KBM-7 (cell line): Measurements from ENCODE around the gene RASL11B.

ENCODE experiments used
- DNase-seq: peaks from one replicate; pipeline ENCODE4 v3.0.0-alpha.2; 2015
- in situ Hi-C: fragments of 300-500 bp; cut with MboI; formaldehyde crosslinking; loops from 2 replicates; pipeline ENCODE4 v1.14.3; 2020; ENCODE audit warnings: low sequenced_read_pairs, low pct_unique_long_range_greater_than_20kb, mixed read lengths

RASL11B gene

DNA sequence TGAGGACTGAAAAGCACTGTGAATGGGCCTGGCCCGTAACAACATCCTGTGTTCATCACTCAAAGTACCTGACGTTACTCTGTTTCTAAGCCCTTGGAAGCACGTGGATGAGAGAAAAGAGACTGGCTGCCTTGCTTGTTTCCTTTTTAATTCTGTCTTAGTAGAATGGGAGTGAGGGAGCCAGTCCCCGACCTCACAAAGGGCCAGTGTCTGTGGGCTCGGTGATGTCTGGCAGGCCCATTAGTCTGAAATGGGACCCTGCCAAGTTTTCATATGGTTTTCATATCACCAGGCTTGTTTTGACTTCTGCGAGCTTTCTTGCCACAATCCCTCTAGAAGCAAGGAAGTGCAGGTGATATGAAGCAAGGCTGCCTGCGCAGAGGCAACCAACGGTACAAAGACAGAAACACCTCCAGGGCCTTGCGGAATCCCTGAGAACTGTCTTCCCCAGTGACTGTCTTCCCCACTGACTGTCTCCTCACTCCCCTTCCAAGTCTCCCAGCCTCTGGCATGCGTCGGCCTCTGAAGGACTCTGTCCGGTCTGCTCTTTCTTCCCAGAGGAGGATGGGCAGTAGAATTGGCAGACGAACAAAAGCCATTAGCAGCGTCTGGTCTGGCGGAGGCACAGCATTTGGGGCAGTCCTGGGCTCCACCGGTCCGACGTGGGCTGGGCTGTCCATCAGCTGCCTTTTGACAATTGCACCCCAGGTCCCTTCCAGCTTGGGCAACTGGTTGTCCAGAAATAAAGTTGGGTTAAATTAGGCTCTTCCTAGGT is 20.2 kb upstream of the RASL11B start:
- DNase-seq = no peak
- in situ Hi-C loops = no loop called here

- in situ Hi-C loops = no loop called here
- DNase-seq = no peak
Measured at GRCh38 chr4:52842792-52843191, 19.3 kb upstream of the RASL11B start.

DNA sequence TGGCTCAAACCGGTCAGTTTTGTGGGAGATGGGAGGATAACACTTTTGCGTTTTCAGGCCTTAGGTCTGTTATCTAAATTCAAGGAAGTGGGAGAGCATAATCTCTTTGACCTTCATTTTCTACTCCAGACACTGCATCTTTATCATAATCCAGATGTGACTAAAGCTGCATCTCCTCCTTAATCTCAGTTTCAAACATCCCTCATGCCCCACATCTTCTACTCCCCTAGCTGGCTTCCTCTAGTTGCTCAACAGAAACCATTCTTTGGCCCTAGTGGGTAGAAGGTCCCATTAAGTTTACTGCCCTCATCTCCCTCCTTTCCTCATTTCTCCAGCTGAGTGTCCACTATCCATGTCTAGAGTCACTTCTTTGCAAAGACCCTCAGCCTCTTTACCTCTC is 18.8 kb upstream of the RASL11B start:
- DNase-seq = no peak
- in situ Hi-C loops = no loop called here

GRCh38 chr4:52843958-52844357 is 18.2 kb upstream of the RASL11B start:
- DNase-seq = peak; percentile 25
- in situ Hi-C loops = no loop called here

- DNase-seq = no peak
- in situ Hi-C loops = no loop called here
Measured at GRCh38 chr4:52844596-52844995, 17.5 kb upstream of the RASL11B start.

- DNase-seq = no peak
- in situ Hi-C loops = no loop called here
Measured at GRCh38 chr4:52846502-52846901, 15.6 kb upstream of the RASL11B start.

GRCh38 chr4:52848254-52848653 is 13.9 kb upstream of the RASL11B start:
- in situ Hi-C loops = no loop called here
- no peak for DNase-seq

DNA sequence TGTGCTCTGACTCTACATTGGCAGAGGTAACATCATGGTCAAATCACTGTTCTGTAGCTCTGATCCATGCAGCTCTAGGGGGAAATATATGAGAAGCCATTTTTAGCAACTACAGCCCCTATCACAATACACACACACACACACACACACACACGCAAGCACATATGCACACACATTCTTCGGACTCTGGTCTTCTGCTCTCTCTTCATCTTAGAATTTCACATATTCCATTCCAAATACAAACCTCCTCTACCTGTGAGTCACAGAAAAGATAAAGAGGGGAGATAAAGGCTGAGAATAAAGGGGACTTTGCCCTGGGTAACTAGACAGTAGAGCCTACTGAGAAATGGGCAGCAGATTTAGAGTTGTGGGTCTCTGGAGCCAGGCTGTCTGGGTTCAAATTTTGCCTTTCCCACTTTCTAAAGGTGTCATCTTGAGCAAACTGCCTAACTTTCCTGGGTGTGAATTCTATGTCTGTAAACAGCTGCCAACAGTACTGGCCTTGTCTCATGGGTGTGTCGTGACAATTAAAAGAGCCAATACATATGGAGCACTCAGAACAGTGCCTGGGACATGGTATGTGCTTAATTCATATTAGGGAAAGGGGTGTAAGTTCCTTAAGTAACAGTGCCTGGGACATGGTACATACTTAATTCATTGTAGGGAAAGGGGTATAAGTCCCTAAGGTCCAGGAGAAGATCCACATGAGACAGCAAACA is 11.6 kb upstream of the RASL11B start:
- DNase-seq = no peak
- in situ Hi-C loops = no loop called here

- no peak for DNase-seq
- in situ Hi-C loops = no loop called here
Measured at GRCh38 chr4:52852041-52852440, 10.1 kb upstream of the RASL11B start.

DNA sequence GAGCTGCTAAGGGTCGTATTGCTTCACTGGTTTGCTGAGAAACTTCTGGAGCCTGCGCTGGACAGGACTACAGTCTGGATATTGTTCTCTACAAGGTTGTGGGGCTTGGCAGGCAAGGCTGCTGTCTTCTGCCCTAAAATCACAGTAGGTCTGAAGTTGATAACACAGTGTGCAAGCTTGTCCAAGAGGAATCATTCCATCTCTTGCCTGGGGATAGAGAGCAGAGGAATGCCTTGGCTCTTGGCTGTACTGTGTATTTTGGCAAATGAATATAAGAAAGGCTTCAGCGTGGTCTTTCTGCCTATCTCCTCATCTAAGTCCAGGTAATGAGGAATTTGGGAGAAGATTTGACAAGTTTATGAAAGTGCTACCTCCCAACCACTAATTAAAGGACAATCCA is 9.4 kb upstream of the RASL11B start:
- no peak for DNase-seq
- in situ Hi-C loops = no loop called here

DNA sequence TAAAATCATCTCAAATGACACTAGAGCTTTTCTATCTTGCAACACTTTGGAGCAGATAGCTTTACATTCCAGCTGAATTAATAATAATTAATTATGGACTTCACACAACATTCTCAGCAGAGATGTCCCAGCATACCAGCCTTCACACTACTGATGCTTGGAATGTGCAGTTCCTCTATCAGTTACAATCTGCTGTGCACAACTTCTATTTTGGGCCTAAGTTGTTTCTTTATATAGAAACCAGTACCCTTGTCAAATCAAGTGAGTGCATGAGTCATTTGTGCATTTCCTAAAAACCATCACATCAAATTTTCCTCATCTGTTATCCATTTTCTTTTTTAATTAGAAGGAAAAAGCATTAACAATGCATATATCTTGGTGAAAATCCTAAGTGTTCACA is 8.8 kb upstream of the RASL11B start:
- in situ Hi-C loops = no loop called here
- DNase-seq = peak; percentile 19

DNA sequence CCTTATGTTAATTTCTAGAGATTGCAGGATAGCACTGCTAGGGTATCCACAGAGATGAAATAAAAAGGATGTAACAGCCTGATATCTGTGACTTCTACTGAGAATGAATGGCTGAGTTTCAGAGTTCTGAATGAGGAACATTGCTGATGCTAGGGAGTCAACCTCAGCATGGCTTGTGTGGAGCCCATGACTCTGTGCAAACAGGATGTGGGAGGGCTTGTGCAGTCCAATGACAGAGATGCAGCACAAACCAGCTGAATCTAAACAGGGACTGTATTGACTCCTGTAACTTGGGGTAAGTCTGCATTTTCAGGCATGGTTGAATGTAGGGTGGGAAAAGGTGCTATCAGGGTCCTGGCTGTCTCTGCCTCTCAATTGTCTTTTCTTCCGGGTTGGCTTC is 5.3 kb upstream of the RASL11B start:
- in situ Hi-C loops = no loop called here

DNA sequence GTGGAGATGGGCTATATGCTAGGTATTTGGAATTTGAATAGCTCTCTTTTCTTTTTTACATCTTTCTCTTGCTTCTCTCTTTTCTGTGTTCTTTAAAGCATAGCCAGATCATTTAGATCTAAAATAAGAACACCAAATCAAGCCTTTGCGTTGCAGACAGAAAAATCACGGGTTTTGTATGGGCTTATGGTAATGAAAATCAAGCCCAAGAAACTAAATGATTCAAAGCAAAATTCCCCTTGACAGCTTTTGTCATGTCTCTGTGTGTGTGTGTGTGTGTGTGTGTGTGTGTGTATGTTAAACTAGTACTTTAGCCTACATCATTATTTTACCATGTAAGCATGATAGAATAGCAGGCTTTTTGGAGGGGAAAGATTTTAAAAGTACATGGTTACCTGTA is 1.8 kb upstream of the RASL11B start:
- in situ Hi-C loops = no loop called here
- DNase-seq = no peak

More for the DNA sequence above, 5.3 kb upstream of the RASL11B start:
- peak; percentile 24 for DNase-seq

DNA sequence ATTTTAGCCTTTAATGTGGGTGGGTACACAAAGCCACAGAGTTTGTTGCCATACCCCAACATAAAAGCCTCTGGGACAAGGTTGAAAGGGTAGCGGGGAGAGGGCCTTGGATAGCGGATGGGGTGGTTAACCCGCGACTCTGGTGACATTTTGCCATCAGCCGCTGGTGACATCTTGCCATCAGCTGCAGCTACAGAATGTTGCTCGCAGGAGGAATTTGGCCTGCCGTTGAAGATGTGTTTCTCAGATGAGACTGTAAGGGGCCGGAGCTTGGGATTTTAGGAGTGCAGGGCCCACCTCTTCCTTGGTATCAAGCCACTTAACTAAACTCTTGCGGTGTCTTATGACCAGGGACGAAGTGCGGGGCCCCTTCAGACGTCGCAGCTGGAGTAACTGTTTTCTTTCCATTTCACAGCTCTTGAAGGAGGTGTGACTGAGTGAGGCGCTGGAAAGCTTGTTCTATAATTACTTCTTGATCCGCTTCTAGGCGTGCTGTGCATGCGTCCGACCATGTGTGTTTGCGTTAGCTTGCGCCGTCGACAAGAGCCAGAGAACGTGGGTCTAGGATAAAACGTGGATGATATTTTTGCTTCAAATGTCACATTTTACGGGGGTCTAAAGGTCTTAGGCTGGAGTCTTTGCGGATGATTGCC is 820 bp upstream of the RASL11B start:
- no peak for DNase-seq
- in situ Hi-C loops = no loop called here

DNA sequence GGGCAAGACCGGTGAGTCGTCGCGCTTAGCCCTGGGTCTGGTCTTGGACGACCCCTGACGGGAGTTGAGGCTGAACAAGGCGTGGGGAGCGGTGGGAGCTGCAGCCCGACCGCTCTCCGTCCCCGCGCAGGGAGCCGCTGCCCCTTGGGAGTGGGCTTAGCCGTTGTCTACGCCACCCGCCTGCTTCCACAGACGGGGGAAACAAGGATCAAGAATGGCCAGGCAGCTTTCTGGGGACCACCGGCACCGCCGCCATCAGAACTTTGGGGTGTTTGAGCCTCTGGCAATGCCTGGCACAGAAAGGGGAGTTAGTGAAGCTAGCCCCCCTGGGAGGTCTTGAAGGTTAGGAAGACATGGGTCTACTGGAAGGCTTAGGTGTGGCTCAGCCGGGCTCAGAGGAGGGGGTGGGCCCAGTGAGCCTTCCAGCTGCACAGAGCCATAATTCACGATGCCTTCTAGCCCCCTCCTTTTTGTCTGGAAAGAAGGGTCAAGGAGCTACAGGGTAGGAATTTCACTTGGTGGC is 583 bp downstream of the RASL11B start:
- in situ Hi-C loops = no loop called here

DNA sequence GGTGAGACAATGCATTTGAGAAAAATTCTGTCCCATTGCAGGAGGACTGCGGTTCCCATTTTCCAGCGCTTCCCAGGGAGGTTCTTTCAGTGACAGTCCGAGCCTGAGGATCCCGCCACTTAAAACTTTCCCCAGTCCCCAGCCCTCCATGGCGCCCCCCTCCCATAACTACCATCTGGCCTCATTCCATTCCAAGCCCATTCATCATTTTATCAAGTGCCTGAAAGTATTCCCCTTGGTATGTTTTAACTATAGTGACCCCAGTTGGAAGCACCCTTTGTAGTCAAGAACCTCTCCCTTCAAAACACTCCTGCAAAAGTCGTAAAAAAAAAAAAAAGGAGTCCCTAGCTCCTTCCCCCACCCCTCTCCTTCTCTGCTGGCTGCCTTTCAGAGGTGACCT is 1.2 kb downstream of the RASL11B start:
- in situ Hi-C loops = no loop called here
- no peak for DNase-seq

More for the DNA sequence above, 583 bp downstream of the RASL11B start:
- DNase-seq = no peak

GRCh38 chr4:52864793-52865192 is 2.7 kb downstream of the RASL11B start:
- DNase-seq = no peak
- in situ Hi-C loops = no loop called here

GRCh38 chr4:52865300-52865699 is 3.2 kb downstream of the RASL11B start:
- no peak for DNase-seq
- in situ Hi-C loops = no loop called here

GRCh38 chr4:52866734-52867133 is 4.6 kb downstream of the RASL11B start:
- in situ Hi-C loops = no loop called here
- DNase-seq = no peak

DNA sequence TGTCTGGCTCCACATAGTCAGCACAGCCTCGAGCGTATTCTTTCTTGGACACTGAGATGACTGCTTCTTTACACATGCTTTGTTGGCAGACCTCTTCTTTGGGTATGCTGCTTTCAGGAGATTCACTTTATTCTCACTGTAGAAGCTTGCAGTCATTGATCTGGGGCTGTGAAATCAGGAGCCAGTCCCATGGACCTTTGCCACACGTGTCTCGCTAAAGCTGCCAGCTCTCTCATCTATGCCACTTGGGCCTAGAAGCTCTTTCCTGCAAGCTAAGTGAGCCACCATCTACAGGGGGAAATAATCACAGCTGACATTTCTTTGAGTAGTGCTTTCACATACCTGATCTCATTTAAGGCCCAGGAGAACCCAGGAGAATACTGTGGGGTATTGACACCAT is 5.0 kb downstream of the RASL11B start:
- in situ Hi-C loops = no loop called here

More for the DNA sequence above, 5.0 kb downstream of the RASL11B start:
- DNase-seq = no peak
